HEK293 (cell line): ENCODE measurements around the gene IL1RAPL1.

Experiments used
- ZBTB21 ChIP-seq: fragments of 450-650 bp; formaldehyde crosslinking; IDR thresholded peaks from 2 replicates; pipeline ENCODE4 v1.5.1; 2017; ENCODE audit warnings: missing biosample characterization, missing genetic modification characterization
- ZBTB8A ChIP-seq: fragments of 450-650 bp; formaldehyde crosslinking; IDR thresholded peaks from 2 replicates; pipeline ENCODE4 v1.5.1; 2016; ENCODE audit warnings: missing biosample characterization, missing genetic modification characterization
- ZNF184 ChIP-seq: fragments of 450-650 bp; IDR thresholded peaks from 2 replicates; pipeline ENCODE4 v1.5.1; 2018; ENCODE audit warnings: missing biosample characterization, mild to moderate bottlenecking, missing genetic modification characterization
- ZSCAN16 ChIP-seq: fragments of 450-650 bp; formaldehyde crosslinking; IDR thresholded peaks from 2 replicates; pipeline ENCODE4 v1.5.1; 2016; ENCODE audit warnings: missing biosample characterization, missing genetic modification characterization
- TF ChIP-seq, protein P1 (sequence below): fragments of 450-650 bp; formaldehyde crosslinking; IDR thresholded peaks from 2 replicates; pipeline ENCODE4 v1.5.1; 2016; ENCODE audit warnings: missing biosample characterization, missing genetic modification characterization
- TF ChIP-seq, protein P2 (sequence below): fragments of 450-650 bp; formaldehyde crosslinking; IDR thresholded peaks from 2 replicates; pipeline ENCODE4 v1.5.1; 2017; ENCODE audit warnings: missing biosample characterization, missing genetic modification characterization

DNA sequence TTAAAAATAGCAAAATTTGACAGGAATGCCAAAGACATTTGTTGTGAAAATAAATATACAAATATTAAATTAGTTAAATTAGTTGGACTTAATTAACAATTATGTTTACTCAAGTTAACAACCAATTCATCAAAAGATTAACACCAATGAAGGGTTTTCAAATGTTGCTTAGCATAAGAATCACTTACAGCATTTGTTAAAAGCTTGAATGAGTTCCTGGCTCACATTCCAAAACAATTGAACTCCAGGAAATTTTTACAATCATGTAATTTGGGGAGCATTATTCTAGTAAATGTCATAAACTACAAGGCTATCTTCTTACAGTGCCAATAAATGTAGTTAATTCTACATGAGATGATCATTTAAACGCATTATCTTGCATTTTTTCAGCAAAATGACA, 1378.4 kb downstream of the IL1RAPL1 start:
- no peak for TF ChIP-seq ZBTB21 (tag by site-specific recombination)
- no peak for TF ChIP-seq ZBTB8A (tag by site-specific recombination)
- TF ChIP-seq, protein P1, sequence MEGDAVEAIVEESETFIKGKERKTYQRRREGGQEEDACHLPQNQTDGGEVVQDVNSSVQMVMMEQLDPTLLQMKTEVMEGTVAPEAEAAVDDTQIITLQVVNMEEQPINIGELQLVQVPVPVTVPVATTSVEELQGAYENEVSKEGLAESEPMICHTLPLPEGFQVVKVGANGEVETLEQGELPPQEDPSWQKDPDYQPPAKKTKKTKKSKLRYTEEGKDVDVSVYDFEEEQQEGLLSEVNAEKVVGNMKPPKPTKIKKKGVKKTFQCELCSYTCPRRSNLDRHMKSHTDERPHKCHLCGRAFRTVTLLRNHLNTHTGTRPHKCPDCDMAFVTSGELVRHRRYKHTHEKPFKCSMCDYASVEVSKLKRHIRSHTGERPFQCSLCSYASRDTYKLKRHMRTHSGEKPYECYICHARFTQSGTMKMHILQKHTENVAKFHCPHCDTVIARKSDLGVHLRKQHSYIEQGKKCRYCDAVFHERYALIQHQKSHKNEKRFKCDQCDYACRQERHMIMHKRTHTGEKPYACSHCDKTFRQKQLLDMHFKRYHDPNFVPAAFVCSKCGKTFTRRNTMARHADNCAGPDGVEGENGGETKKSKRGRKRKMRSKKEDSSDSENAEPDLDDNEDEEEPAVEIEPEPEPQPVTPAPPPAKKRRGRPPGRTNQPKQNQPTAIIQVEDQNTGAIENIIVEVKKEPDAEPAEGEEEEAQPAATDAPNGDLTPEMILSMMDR, result no peak
- TF ChIP-seq, protein P2, sequence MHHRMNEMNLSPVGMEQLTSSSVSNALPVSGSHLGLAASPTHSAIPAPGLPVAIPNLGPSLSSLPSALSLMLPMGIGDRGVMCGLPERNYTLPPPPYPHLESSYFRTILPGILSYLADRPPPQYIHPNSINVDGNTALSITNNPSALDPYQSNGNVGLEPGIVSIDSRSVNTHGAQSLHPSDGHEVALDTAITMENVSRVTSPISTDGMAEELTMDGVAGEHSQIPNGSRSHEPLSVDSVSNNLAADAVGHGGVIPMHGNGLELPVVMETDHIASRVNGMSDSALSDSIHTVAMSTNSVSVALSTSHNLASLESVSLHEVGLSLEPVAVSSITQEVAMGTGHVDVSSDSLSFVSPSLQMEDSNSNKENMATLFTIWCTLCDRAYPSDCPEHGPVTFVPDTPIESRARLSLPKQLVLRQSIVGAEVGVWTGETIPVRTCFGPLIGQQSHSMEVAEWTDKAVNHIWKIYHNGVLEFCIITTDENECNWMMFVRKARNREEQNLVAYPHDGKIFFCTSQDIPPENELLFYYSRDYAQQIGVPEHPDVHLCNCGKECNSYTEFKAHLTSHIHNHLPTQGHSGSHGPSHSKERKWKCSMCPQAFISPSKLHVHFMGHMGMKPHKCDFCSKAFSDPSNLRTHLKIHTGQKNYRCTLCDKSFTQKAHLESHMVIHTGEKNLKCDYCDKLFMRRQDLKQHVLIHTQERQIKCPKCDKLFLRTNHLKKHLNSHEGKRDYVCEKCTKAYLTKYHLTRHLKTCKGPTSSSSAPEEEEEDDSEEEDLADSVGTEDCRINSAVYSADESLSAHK (tag by site-specific recombination), result no peak
- no peak for TF ChIP-seq ZSCAN16 (tag by site-specific recombination)
- TF ChIP-seq ZNF184 (tag by site-specific recombination), result no peak
